ENCODE data around the gene ZMYND10.

GRCh38 chr3:50364573-50365079 is 19.1 kb upstream of the ZMYND10 start:
- TF ChIP-seq CTCF (conservative IDR thresholded peaks at IDR 0.05; ENCODE audit: low read depth in 2 of 2) (no peak), EZH2phosphoT487 (IDR thresholded peaks at IDR 0.05; ENCODE audit: unreplicated experiment) (no peak), POLR2AphosphoS5 (IDR thresholded peaks at IDR 0.05; ENCODE audit: low read depth) (no peak), EZH2 (IDR thresholded peaks at IDR 0.05; ENCODE audit: low read depth, unreplicated experiment) (no peak)

Measured in GM23338 (cell line).